ENCODE results near the gene CLDN15.
"Not testable (repeated sequence)": the region's sequence is repeated elsewhere in the genome, so short reads cannot be mapped to it uniquely, and the experiment has no call there.

Gene CLDN15

GRCh38 chr7:101199522-101199921, 38.1 kb downstream of the CLDN15 start:
- DNase-seq, result not testable (repeated sequence)

- DNase-seq, result no peak
These were observed 39.1 kb downstream of the CLDN15 start for GRCh38 chr7:101198476-101198875.

GRCh38 chr7:101197991-101198390, 39.6 kb downstream of the CLDN15 start:
- no peak for DNase-seq

GRCh38 chr7:101195884-101196283, 41.7 kb downstream of the CLDN15 start:
- DNase-seq, result no peak

GRCh38 chr7:101189109-101189508, 48.5 kb downstream of the CLDN15 start:
- no peak for DNase-seq

GRCh38 chr7:101186844-101187428, 50.7 kb downstream of the CLDN15 start:
- no peak for DNase-seq

- no peak for DNase-seq
These were observed 51.4 kb downstream of the CLDN15 start for GRCh38 chr7:101186194-101186593.

- DNase-seq, result no peak
These were observed 52.3 kb downstream of the CLDN15 start for GRCh38 chr7:101185258-101185839.

Data from right kidney (tissue), 1 donor.